NCI-H526 treated with DMSO at 0.1 percent for 48 hours (cell line): ENCODE measurements around the gene PLA2G2F.

Source experiments
- DNase-seq: peaks from one replicate; lab custom pipeline; 2025; lab: John Stamatoyannopoulos, UW

Gene PLA2G2F

GRCh38 chr1:20172033-20172590, 33.0 kb downstream of the PLA2G2F start:
- no peak for DNase-seq

GRCh38 chr1:20174937-20175666, 36.0 kb downstream of the PLA2G2F start:
- DNase-seq, result no peak

- DNase-seq, result no peak
Measured at GRCh38 chr1:20178634-20179370, 39.7 kb downstream of the PLA2G2F start.

- no peak for DNase-seq
Measured at GRCh38 chr1:20179371-20180128, 40.4 kb downstream of the PLA2G2F start.

GRCh38 chr1:20180129-20180843, 41.2 kb downstream of the PLA2G2F start:
- no peak for DNase-seq

- DNase-seq, result no peak
Measured at GRCh38 chr1:20180844-20181207, 41.7 kb downstream of the PLA2G2F start.

GRCh38 chr1:20182415-20182814, 43.3 kb downstream of the PLA2G2F start:
- no peak for DNase-seq

GRCh38 chr1:20183035-20183434, 43.9 kb downstream of the PLA2G2F start:
- no peak for DNase-seq

- DNase-seq, result no peak
Measured at GRCh38 chr1:20183616-20184271, 44.6 kb downstream of the PLA2G2F start.

- DNase-seq, result no peak
Measured at GRCh38 chr1:20184481-20184900, 45.4 kb downstream of the PLA2G2F start.

GRCh38 chr1:20184997-20185833, 46.1 kb downstream of the PLA2G2F start:
- no peak for DNase-seq

- no peak for DNase-seq
Measured at GRCh38 chr1:20185834-20186782, 47.0 kb downstream of the PLA2G2F start, which contains the start of the genes PLA2G2C and UBXN10. TSS of gene PLA2G2C (minus strand) at chr1:20186518. CDS start at chr1:20177363, 9,155 bp downstream. TSS of gene UBXN10 (plus strand) at chr1:20186096. CDS start at chr1:20190562, 4,466 bp downstream.

GRCh38 chr1:20187103-20187812, 48.1 kb downstream of the PLA2G2F start:
- no peak for DNase-seq

- no peak for DNase-seq
Measured at GRCh38 chr1:20187813-20188454, 48.8 kb downstream of the PLA2G2F start.

GRCh38 chr1:20188455-20188817, 49.3 kb downstream of the PLA2G2F start:
- no peak for DNase-seq

GRCh38 chr1:20189664-20190063, 50.5 kb downstream of the PLA2G2F start:
- no peak for DNase-seq

GRCh38 chr1:20190256-20191160, 51.4 kb downstream of the PLA2G2F start:
- DNase-seq, result no peak
